HCT116 (cell line): ENCODE results near the gene PAM16. TPM values are rescaled to one million over a fixed set of nuclear protein-coding genes. Genes with fewer than 3 reads are reported as not detected.

Experiments
- ATAC-seq: fragments of 200-7000 bp; cut with Tn5 transposase; 2 replicates; pipeline ENCODE4 v1.9.1; 2020; ENCODE audit warnings: mild to moderate bottlenecking, moderate library complexity
- BruUV-seq: library from RNA; stranded (reverse); fragments of 400-500 nt; replicated peaks from 2 replicates; lab custom pipeline; 2021; lab: Mats Ljungman, UMichigan
- CTCF ChIA-PET: fragments of 300-600 bp; sonication (Branson Sonifier 250); formaldehyde crosslinking; loops from one replicate; lab custom pipeline; 2021; ENCODE audit warnings: antibody characterized with exemption; lab: Charles Lee
- POLR2A ChIA-PET: fragments of 300-600, 350-600 bp; sonication (Branson Sonifier 250); formaldehyde crosslinking; loops from one replicate; lab custom pipeline; 2021; ENCODE audit warnings: antibody characterized with exemption; lab: Charles Lee
- RAD21 ChIA-PET, 2 experiments: fragments of 300-600 bp; sonication (Branson Sonifier 250); formaldehyde crosslinking; loops; one replicate each; lab custom pipeline; 2023; ENCODE audit warnings: low total read pairs in 2 of 2; ENCODE audit not compliant: uncharacterized antibody in 2 of 2, unreplicated experiment in 2 of 2, low non-redundant PET in 1 of 2; lab: Charles Lee
- DNase-seq: peaks from one replicate; pipeline ENCODE4 v3.0.0-alpha.2; 2010; ENCODE audit warnings: low read depth, low spot score
- H2AFZ ChIP-seq: fragments of 200-600 bp; shearing (Covaris generic), sonication (generic); 2 replicates; pipeline ENCODE4 v1.6.1; 2017; ENCODE audit warnings: low read depth, mixed run types, mixed read lengths, antibody characterized with exemption, low read length; ENCODE audit not compliant: poor library complexity, severe bottlenecking
- H3K27ac ChIP-seq: 2 replicates; pipeline ENCODE4 v1.5.1; 2012; ENCODE audit warnings: low read depth, low read length
- H3K27me3 ChIP-seq: fragments of 200-600 bp; sonication (generic); 2 replicates; pipeline ENCODE4 v1.6.1; 2016; ENCODE audit warnings: mixed run types, low read length, mixed read lengths; ENCODE audit not compliant: insufficient read depth
- H3K36me3 ChIP-seq, 2 experiments: fragments of 200-500 bp in 1 of 2; fragments of 200-600 bp in 1 of 2; sonication (Bioruptor generic) in 1 of 2; sonication (generic) in 1 of 2; 2 replicates each; pipeline versions ENCODE4 v1.5.1 to v1.6.1; 2014 to 2016; ENCODE audit warnings: low read length in 2 of 2, inconsistent platforms in 1 of 2, mixed read lengths in 1 of 2, mixed run types in 1 of 2; ENCODE audit not compliant: insufficient read depth in 2 of 2, control insufficient read depth in 1 of 2
- H3K4me1 ChIP-seq, 2 experiments: fragments of 200-600 bp in 1 of 2; sonication (generic) in 1 of 2; 2 replicates each; pipeline versions ENCODE4 v1.5.1 to v1.6.1; 2012 to 2017; ENCODE audit warnings: low read length in 2 of 2, inconsistent platforms in 1 of 2, mild to moderate bottlenecking in 1 of 2, mixed read lengths in 1 of 2, mixed run types in 1 of 2, moderate library complexity in 1 of 2; ENCODE audit not compliant: insufficient read depth in 2 of 2, control insufficient read depth in 1 of 2
- H3K4me2 ChIP-seq: fragments of 200-600 bp; sonication (generic); 2 replicates; pipeline ENCODE4 v1.6.1; 2017; ENCODE audit warnings: mixed run types, low read length, mixed read lengths
- H3K4me3 ChIP-seq, 2 experiments: fragments of 200-600 bp in 1 of 2; sonication (generic) in 1 of 2; replicated peaks in 1 of 2; 2 replicates each; pipeline ENCODE4 v1.5.1; 2011 to 2016; ENCODE audit warnings: low read length in 2 of 2, control low read depth in 1 of 2, low read depth in 1 of 2, mild to moderate bottlenecking in 1 of 2, mixed read lengths in 1 of 2, mixed run types in 1 of 2
- H3K79me2 ChIP-seq: fragments of 200-600 bp; sonication (generic); 2 replicates; pipeline ENCODE4 v1.6.1; 2017; ENCODE audit warnings: mild to moderate bottlenecking, mixed run types, low read length, moderate library complexity, mixed read lengths; ENCODE audit not compliant: insufficient read depth
- H3K9ac ChIP-seq: fragments of 200-600 bp; sonication (generic); 2 replicates; pipeline ENCODE4 v1.6.1; 2016; ENCODE audit warnings: low read length, mixed read lengths
- H3K9me2 ChIP-seq: fragments of 200-600 bp; sonication (generic), shearing (Covaris generic); 2 replicates; pipeline ENCODE4 v1.6.1; 2017; ENCODE audit warnings: mixed run types, mild to moderate bottlenecking, moderate library complexity; ENCODE audit not compliant: insufficient read depth
- H3K9me3 ChIP-seq, 2 experiments: fragments of 200-500 bp in 1 of 2; fragments of 200-600 bp in 1 of 2; sonication (Bioruptor generic) in 1 of 2; sonication (generic) in 1 of 2; 2 replicates each; pipeline ENCODE4 v1.6.1; 2014 to 2017; ENCODE audit warnings: low read length in 2 of 2, mixed read lengths in 2 of 2, inconsistent platforms in 1 of 2, low read depth in 1 of 2, mild to moderate bottlenecking in 1 of 2, mixed run types in 1 of 2, moderate library complexity in 1 of 2; ENCODE audit not compliant: control insufficient read depth in 1 of 2, insufficient read depth in 1 of 2
- H4K20me1 ChIP-seq: fragments of 200-600 bp; sonication (generic), shearing (Covaris generic); 2 replicates; pipeline ENCODE4 v1.6.1; 2017; ENCODE audit warnings: mixed run types, mild to moderate bottlenecking, moderate library complexity; ENCODE audit not compliant: insufficient read depth
- ATF3 ChIP-seq: IDR thresholded peaks from 2 replicates; pipeline ENCODE4 v1.6.1; 2012
- CBX3 ChIP-seq: IDR thresholded peaks from 2 replicates; pipeline ENCODE4 v1.6.1; 2012; ENCODE audit warnings: low read depth
- CTCF ChIP-seq, 3 experiments: fragments of 200-600 bp in 1 of 3; sonication (generic) in 1 of 3; IDR thresholded peaks in 2 of 3; conservative IDR thresholded peaks in 1 of 3; 2 replicates each; pipeline ENCODE4 v1.5.1; 2012 to 2017; ENCODE audit warnings: low read depth in 2 of 3, low read length in 2 of 3, antibody characterized with exemption in 1 of 3, borderline replicate concordance in 1 of 3, control low read depth in 1 of 3, mild to moderate bottlenecking in 1 of 3, mixed read lengths in 1 of 3, mixed run types in 1 of 3, moderate library complexity in 1 of 3; ENCODE audit not compliant: insufficient read depth in 1 of 3
- EGR1 ChIP-seq: IDR thresholded peaks from 2 replicates; pipeline ENCODE4 v1.6.1; 2012; ENCODE audit warnings: low read depth
- EZH2 ChIP-seq: fragments of 200-600 bp; sonication (generic); IDR thresholded peaks from 2 replicates; pipeline ENCODE4 v1.6.1; 2017; ENCODE audit warnings: antibody characterized with exemption, mixed run types
- EZH2phosphoT487 ChIP-seq: fragments of 200-600 bp; IDR thresholded peaks from 2 replicates; pipeline ENCODE4 v1.6.1; 2018; ENCODE audit warnings: antibody characterized with exemption, borderline replicate concordance
- FOSL1 ChIP-seq: IDR thresholded peaks from 2 replicates; pipeline ENCODE4 v1.6.1; 2012; ENCODE audit warnings: low read depth
- MAX ChIP-seq: IDR thresholded peaks from 2 replicates; pipeline ENCODE4 v1.6.1; 2012
- POLR2A ChIP-seq: IDR thresholded peaks from 2 replicates; pipeline ENCODE4 v1.7.0; 2011; ENCODE audit warnings: borderline replicate concordance; ENCODE audit not compliant: insufficient read depth, insufficient read length; ENCODE audit errors: extremely low read depth
- POLR2AphosphoS5 ChIP-seq: IDR thresholded peaks from 2 replicates; pipeline ENCODE4 v1.6.1; 2011; ENCODE audit warnings: mild to moderate bottlenecking, low read depth, low read length, moderate library complexity
- RAD21 ChIP-seq: IDR thresholded peaks from 2 replicates; pipeline ENCODE4 v1.6.1; 2012; ENCODE audit warnings: low read depth, mild to moderate bottlenecking
- SP1 ChIP-seq: IDR thresholded peaks from 2 replicates; pipeline ENCODE4 v1.6.1; 2012; ENCODE audit warnings: low read depth
- SRF ChIP-seq: IDR thresholded peaks from 2 replicates; pipeline ENCODE4 v1.6.1; 2012; ENCODE audit warnings: low read depth
- YY1 ChIP-seq: IDR thresholded peaks from 2 replicates; pipeline ENCODE4 v1.6.1; 2011; ENCODE audit warnings: low read length, low read depth, moderate library complexity, mild to moderate bottlenecking; ENCODE audit not compliant: insufficient replicate concordance; ENCODE audit errors: extremely low read depth
- ZNF274 ChIP-seq: fragments of 200-500 bp; sonication (Bioruptor generic); IDR thresholded peaks from 2 replicates; pipeline ENCODE4 v1.6.1; 2014; ENCODE audit warnings: mild to moderate bottlenecking, low read depth, low read length, inconsistent platforms
- intact Hi-C: fragments of 100-400 bp; cut with micrococcal nuclease; formaldehyde crosslinking; loops from 2 replicates; pipeline ENCODE4 v1.10.0; 2022
- total RNA-seq: library from RNA; stranded (reverse); gene quantifications from one replicate; pipeline ENCODE4 v1.2.1, GENCODE V29; 2021; ENCODE audit not compliant: unreplicated experiment

Gene PAM16
- total RNA-seq, 1 experiment from 2014 or later, result 102 TPM

- Histone ChIP-seq H3K9ac (no peak overlapping the region), H3K36me3 (peaks cover 0 to 6% of the 10 kb centered on the region in 2 experiments; a peak in 1 of 4 replicates), H3K4me3 (no peak overlapping the region), H4K20me1 (0 out of 2 replicates have a peak, but pooled peaks cover 3% of the 10 kb centered on the region), H3K4me1 (peaks cover 4 to 29% of the 10 kb centered on the region in 2 experiments; a peak in 2 of 4 replicates), H3K9me3 (no peaks in the 10 kb centered on the region), H3K79me2 (peaks cover 87% of the 10 kb centered on the region), H3K4me2 (peak overlapping the region; percentile 12; the same call in 1 of the 2 replicates), H3K9me2 (no peaks in the 10 kb centered on the region), H2AFZ (no peak overlapping the region), H3K27ac (peak overlapping the region; percentile 22; the same call in 1 of the 2 replicates), H3K27me3 (no peaks in the 10 kb centered on the region)
- CTCF ChIA-PET, result interaction anchor here (0.9 to 2.2 kb wide), 6 partner anchors 19 to 75 kb away, joined by 3 to 12 read pairs (median 3); no protein-coding TSS in a partner anchor
- RAD21 ChIA-PET, result no interaction called here
- DNase-seq, result no peak
- POLR2A ChIA-PET, result no interaction called here
- ATAC-seq, result no peak
- no peak for TF ChIP-seq ZNF274
- TF ChIP-seq SP1, result no peak
- TF ChIP-seq POLR2AphosphoS5, result no peak
- intact Hi-C loops, result no loop called here
- BruUV-seq, result no TSS peak
These were observed 22.0 kb downstream of the PAM16 start for GRCh38 chr16:4328782-4329775.

GRCh38 chr16:4328046-4328781 lies 22.9 kb downstream of the PAM16 start:
- Histone ChIP-seq H3K9me2 (no peaks in the 10 kb centered on the region), H3K27me3 (no peaks in the 10 kb centered on the region), H4K20me1 (0 out of 2 replicates have a peak, but pooled peaks cover 3% of the 10 kb centered on the region), H3K79me2 (peaks cover 90% of the 10 kb centered on the region), H3K27ac (peak overlapping the region; percentile 22; the same call in 1 of the 2 replicates), H3K9ac (no peak overlapping the region), H3K9me3 (no peaks in the 10 kb centered on the region), H3K4me3 (no peak overlapping the region), H3K4me1 (peaks cover 8 to 37% of the 10 kb centered on the region in 2 experiments; a peak in 2 of 4 replicates), H3K36me3 (peaks cover 0 to 1% of the 10 kb centered on the region in 2 experiments; a peak in 1 of 4 replicates), H2AFZ (no peak overlapping the region), H3K4me2 (0 out of 2 replicates have a peak overlapping the region, but pooled peaks have one; percentile 12)
- ChIA-PET CTCF (interaction anchor here (0.5 to 2.2 kb wide), 4 partner anchors 18 to 74 kb away, joined by 3 to 12 read pairs (median 3); no protein-coding TSS in a partner anchor), POLR2A (no interaction called here), RAD21 (interaction anchor here in 1 of 2 experiments (0.8 kb wide), 1 partner anchor 38 kb away, joined by 4 read pairs; no protein-coding TSS in a partner anchor)
- BruUV-seq, result no TSS peak
- intact Hi-C loops, result no loop called here
- no peak for DNase-seq
- ATAC-seq, result no peak
- no peak for TF ChIP-seq SP1
- TF ChIP-seq CBX3, result no peak
- TF ChIP-seq FOSL1, result no peak
- TF ChIP-seq ATF3, result no peak
- TF ChIP-seq CTCF (IDR thresholded peaks at IDR 0.05 in 2 of 3, conservative IDR thresholded peaks at IDR 0.05 in 1 of 3; ENCODE audit: borderline replicate concordance in 1 of 3, insufficient read depth in 1 of 3, low read depth in 2 of 3, low read length in 2 of 3), result no peak
- no peak for TF ChIP-seq YY1
- no peak for TF ChIP-seq MAX
- no peak for TF ChIP-seq EGR1
- no peak for TF ChIP-seq SRF
- TF ChIP-seq RAD21, result no peak
- no peak for TF ChIP-seq POLR2A
- TF ChIP-seq EZH2, result no peak
- TF ChIP-seq EZH2phosphoT487, result no peak
